ENCODE results near the gene HDAC4.

Gene HDAC4

GRCh38 chr2:239106314-239106908, 294.4 kb downstream of the HDAC4 start:
- Histone ChIP-seq H3K36me3 (ENCODE audit: insufficient read depth, low read length) (peaks cover 90% of the 10 kb centered on the region), H3K27me3 (ENCODE audit: control insufficient read depth in 1 of 2, insufficient read depth in 2 of 2, low read length in 2 of 2) (no peaks in the 10 kb centered on the region)

DNA sequence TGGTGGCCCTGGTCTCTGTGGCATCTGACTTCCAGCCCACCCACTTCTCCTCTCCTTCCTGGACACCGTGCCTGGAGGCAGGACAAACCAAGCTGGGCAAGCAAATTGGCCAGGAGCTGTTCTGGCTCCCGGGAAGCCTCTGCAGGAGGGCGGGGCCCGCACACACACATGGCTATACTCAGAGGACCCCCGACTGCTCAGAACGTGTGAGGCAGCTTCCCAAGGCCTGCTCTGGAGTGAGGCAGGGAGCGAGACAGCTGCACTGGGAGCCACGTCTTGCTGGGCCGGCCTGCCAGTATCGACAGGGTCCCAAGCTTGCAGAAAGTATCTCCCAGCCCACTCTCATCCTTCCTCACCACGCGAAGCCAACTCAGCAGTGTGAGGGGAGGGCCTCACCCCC, 295.6 kb downstream of the HDAC4 start:
- Histone ChIP-seq H3K27ac (ENCODE audit: low read depth, low read length) (no peak overlapping the region), H3K27me3 (ENCODE audit: control insufficient read depth in 1 of 2, insufficient read depth in 2 of 2, low read length in 2 of 2) (no peaks in the 10 kb centered on the region), H3K9me3 (ENCODE audit: low read length) (no peaks in the 10 kb centered on the region), H3K9ac (ENCODE audit: low read length) (no peak overlapping the region), H3K36me3 (ENCODE audit: insufficient read depth, low read length) (peaks cover 92% of the 10 kb centered on the region), H3K4me1 (ENCODE audit: insufficient read depth, low read length) (peaks cover 7% of the 10 kb centered on the region), H3K4me3 (ENCODE audit: low read depth in 1 of 2, low read length in 2 of 2) (no peak overlapping the region)

More at GRCh38 chr2:239106314-239106908, 294.4 kb downstream of the HDAC4 start:
- Histone ChIP-seq H3K9ac (ENCODE audit: low read length) (no peak overlapping the region), H3K27ac (ENCODE audit: low read depth, low read length) (no peak overlapping the region), H3K9me3 (ENCODE audit: low read length) (no peaks in the 10 kb centered on the region), H3K4me1 (ENCODE audit: insufficient read depth, low read length) (peaks cover 18% of the 10 kb centered on the region), H3K4me3 (ENCODE audit: low read depth in 1 of 2, low read length in 2 of 2) (no peak overlapping the region)

DNA sequence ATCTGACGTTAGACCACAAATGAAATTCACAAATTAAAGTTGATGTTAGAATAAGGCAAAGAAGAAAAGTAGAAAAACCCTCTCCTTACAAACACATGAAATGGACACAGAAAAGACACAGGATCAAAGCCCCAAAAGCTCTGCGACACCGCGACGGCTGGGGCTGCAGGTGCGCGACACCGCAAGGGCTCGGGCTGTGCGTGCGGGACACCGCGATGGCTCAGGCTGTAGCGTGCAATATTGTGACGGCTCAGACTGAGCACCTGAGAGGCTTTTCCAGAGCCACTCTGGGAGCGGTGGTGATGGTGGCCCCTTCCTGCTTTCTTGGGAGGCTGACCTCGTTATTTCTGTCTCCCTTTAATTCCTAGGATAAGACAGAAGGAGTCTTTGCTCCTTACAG, 296.0 kb downstream of the HDAC4 start:
- H3K4me1 ChIP-seq (ENCODE audit: insufficient read depth, low read length), result peaks cover 2% of the 10 kb centered on the region
- H3K27me3 ChIP-seq (ENCODE audit: control insufficient read depth in 1 of 2, insufficient read depth in 2 of 2, low read length in 2 of 2), result no peaks in the 10 kb centered on the region
- H3K9ac ChIP-seq (ENCODE audit: low read length), result no peak overlapping the region
- no peaks in the 10 kb centered on the region for H3K9me3 ChIP-seq (ENCODE audit: low read length)
- no peak overlapping the region for H3K27ac ChIP-seq (ENCODE audit: low read depth, low read length)
- H3K36me3 ChIP-seq (ENCODE audit: insufficient read depth, low read length), result peaks cover 92% of the 10 kb centered on the region
- no peak overlapping the region for H3K4me3 ChIP-seq (ENCODE audit: low read depth in 1 of 2, low read length in 2 of 2)

DNA sequence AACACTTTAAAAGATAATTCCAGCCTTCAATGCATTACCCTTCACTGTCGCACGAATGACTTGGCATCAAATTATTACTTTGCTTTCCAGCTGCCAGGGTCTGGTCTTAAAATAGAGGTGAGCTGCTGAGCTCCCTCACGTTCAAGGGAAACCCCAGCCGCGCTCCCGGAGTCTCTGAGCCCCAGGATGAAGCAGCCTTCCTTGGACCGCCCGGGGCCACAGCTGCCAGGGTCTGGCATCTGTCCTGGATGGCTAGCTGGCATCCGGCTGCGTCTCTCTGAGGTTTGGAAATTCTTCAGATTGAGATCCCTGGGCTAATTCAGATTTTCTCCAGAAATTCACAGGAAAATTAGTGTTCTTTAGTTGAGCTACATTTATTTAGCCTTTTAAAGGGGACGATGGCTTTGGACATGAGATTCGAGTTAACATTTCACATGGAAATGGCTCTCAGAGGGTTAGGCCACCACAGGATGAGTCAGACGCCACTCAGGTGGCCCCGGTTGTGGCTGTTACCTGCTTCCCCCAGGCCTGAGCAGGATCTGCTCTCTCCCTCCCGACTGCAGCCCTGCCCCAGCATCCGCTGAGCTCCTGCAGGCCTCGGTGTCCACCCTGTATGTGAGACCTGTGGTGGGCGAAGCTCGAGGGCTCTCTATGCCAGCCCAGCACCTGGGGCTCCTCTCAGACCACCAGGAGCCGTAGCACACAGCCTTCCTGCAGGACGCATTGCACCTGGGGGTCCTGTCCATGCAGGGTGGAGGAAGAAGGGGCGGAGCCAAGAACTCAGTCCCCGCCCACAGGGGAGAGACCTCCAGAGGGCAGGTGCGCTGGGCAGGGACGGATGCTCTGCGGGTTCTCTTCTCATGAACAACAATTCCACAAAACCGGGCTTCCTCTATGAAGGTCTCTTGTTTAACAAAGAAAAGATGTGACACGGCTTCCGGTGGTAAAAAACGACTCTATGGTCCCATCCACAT, 297.4 kb downstream of the HDAC4 start:
- peaks cover 91% of the 10 kb centered on the region for H3K36me3 ChIP-seq (ENCODE audit: insufficient read depth, low read length)
- H3K9ac ChIP-seq (ENCODE audit: low read length), result no peak overlapping the region
- H3K27ac ChIP-seq (ENCODE audit: low read depth, low read length), result no peak overlapping the region
- H3K4me1 ChIP-seq (ENCODE audit: insufficient read depth, low read length), result no peaks in the 10 kb centered on the region
- H3K9me3 ChIP-seq (ENCODE audit: low read length), result no peaks in the 10 kb centered on the region
- no peak overlapping the region for H3K4me3 ChIP-seq (ENCODE audit: low read depth in 1 of 2, low read length in 2 of 2)
- H3K27me3 ChIP-seq (ENCODE audit: control insufficient read depth in 1 of 2, insufficient read depth in 2 of 2, low read length in 2 of 2), result no peaks in the 10 kb centered on the region

DNA sequence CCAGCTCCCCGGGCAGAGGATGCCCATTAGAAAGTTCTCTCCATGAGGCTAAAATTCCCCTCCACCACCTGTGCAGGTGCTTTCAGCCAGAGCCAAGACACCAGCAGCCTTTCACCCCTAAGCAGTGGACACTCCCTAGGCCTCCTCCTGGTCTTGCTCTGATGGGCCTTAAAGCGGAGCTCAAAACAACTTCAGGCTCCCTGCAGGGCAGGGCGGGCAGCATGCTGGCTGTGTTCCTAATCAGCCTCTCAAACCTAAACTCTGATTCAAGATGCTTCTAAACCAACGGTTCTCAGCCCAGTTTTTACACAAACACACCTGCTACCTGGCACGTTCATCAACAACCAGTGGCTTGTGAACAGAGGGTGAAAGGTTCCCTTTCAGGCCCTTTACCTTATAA, 298.6 kb downstream of the HDAC4 start:
- Histone ChIP-seq H3K9me3 (ENCODE audit: low read length) (no peaks in the 10 kb centered on the region), H3K27me3 (ENCODE audit: control insufficient read depth in 1 of 2, insufficient read depth in 2 of 2, low read length in 2 of 2) (no peaks in the 10 kb centered on the region), H3K36me3 (ENCODE audit: insufficient read depth, low read length) (peaks cover 90% of the 10 kb centered on the region), H3K4me3 (ENCODE audit: low read depth in 1 of 2, low read length in 2 of 2) (no peak overlapping the region), H3K9ac (ENCODE audit: low read length) (no peak overlapping the region), H3K4me1 (ENCODE audit: insufficient read depth, low read length) (no peaks in the 10 kb centered on the region), H3K27ac (ENCODE audit: low read depth, low read length) (no peak overlapping the region)

GRCh38 chr2:239101807-239102206, 299.0 kb downstream of the HDAC4 start:
- Histone ChIP-seq H3K36me3 (ENCODE audit: insufficient read depth, low read length) (peaks cover 88% of the 10 kb centered on the region), H3K4me1 (ENCODE audit: insufficient read depth, low read length) (no peaks in the 10 kb centered on the region), H3K27me3 (ENCODE audit: control insufficient read depth in 1 of 2, insufficient read depth in 2 of 2, low read length in 2 of 2) (no peaks in the 10 kb centered on the region), H3K4me3 (ENCODE audit: low read depth in 1 of 2, low read length in 2 of 2) (no peak overlapping the region), H3K9ac (ENCODE audit: low read length) (no peak overlapping the region), H3K9me3 (ENCODE audit: low read length) (no peaks in the 10 kb centered on the region), H3K27ac (ENCODE audit: low read depth, low read length) (no peak overlapping the region)

DNA sequence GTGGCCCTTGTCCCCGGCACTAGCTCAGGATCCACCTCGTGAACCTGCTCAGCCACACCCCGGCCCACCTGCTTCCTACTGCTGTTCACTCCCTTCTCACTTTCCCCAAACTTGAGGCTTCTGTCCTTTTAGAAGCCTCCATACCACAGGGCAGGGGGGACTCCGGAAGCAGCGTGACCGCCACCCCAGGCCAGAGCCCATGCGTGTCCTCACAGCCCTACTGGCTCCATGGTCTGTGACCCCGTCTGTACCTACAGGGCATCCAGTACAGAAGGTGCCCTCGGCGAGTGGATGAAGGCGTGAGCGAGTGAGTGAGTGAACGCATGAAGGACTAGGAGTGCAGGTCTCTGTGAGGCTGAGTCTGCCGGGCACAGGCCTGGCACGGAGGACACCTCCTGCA, 299.7 kb downstream of the HDAC4 start:
- Histone ChIP-seq H3K36me3 (ENCODE audit: insufficient read depth, low read length) (peaks cover 80% of the 10 kb centered on the region), H3K27ac (ENCODE audit: low read depth, low read length) (no peak overlapping the region)

GRCh38 chr2:239099474-239099873, 301.3 kb downstream of the HDAC4 start:
- no peak overlapping the region for H3K9ac ChIP-seq (ENCODE audit: low read length)
- H3K4me1 ChIP-seq (ENCODE audit: insufficient read depth, low read length), result no peaks in the 10 kb centered on the region
- H3K36me3 ChIP-seq (ENCODE audit: insufficient read depth, low read length), result peaks cover 75% of the 10 kb centered on the region
- H3K9me3 ChIP-seq (ENCODE audit: low read length), result no peaks in the 10 kb centered on the region
- no peak overlapping the region for H3K4me3 ChIP-seq (ENCODE audit: low read depth in 1 of 2, low read length in 2 of 2)
- H3K27me3 ChIP-seq (ENCODE audit: control insufficient read depth in 1 of 2, insufficient read depth in 2 of 2, low read length in 2 of 2), result no peaks in the 10 kb centered on the region
- H3K27ac ChIP-seq (ENCODE audit: low read depth, low read length), result no peak overlapping the region

More for the DNA sequence above, 299.7 kb downstream of the HDAC4 start:
- H3K27me3 ChIP-seq (ENCODE audit: control insufficient read depth in 1 of 2, insufficient read depth in 2 of 2, low read length in 2 of 2), result no peaks in the 10 kb centered on the region
- H3K4me3 ChIP-seq (ENCODE audit: low read depth in 1 of 2, low read length in 2 of 2), result no peak overlapping the region
- H3K9me3 ChIP-seq (ENCODE audit: low read length), result no peaks in the 10 kb centered on the region
- H3K9ac ChIP-seq (ENCODE audit: low read length), result no peak overlapping the region
- no peaks in the 10 kb centered on the region for H3K4me1 ChIP-seq (ENCODE audit: insufficient read depth, low read length)

DNA sequence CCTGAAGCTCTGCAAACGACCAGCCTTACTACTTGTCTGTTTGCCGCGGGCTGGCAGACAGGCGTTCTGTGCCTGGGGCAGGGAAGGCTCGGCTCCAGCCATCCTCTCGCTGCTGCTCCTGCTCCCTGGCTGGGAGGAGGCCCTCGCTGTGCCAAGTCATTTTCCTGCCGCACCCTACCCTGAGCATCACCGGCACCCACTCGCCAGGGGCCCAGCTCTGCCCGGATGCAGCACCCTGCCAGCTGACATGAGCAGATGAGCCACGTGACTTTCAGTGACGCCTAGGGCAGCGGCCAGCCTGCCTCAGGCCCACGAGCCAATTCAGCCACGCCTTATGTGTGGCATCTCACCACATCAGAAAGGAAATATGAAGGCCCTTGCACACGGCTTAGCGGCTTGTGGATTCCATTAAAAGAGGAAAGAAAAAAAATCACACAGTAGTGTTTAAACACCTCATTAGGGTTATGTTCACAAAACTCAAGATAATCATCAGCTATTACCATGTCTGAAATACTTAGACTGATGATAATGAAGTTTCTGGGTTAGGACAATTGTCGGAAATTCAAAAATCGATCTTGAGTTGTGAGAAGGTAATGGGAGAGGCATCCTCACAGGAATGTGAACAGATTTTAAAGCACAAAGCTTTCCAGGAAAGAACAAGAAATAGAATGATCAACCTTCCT, 302.4 kb downstream of the HDAC4 start:
- Histone ChIP-seq H3K4me3 (ENCODE audit: low read depth in 1 of 2, low read length in 2 of 2) (no peak overlapping the region), H3K9me3 (ENCODE audit: low read length) (no peaks in the 10 kb centered on the region), H3K36me3 (ENCODE audit: insufficient read depth, low read length) (peaks cover 68% of the 10 kb centered on the region), H3K27ac (ENCODE audit: low read depth, low read length) (no peak overlapping the region), H3K4me1 (ENCODE audit: insufficient read depth, low read length) (no peaks in the 10 kb centered on the region), H3K9ac (ENCODE audit: low read length) (no peak overlapping the region), H3K27me3 (ENCODE audit: control insufficient read depth in 1 of 2, insufficient read depth in 2 of 2, low read length in 2 of 2) (no peaks in the 10 kb centered on the region)

DNA sequence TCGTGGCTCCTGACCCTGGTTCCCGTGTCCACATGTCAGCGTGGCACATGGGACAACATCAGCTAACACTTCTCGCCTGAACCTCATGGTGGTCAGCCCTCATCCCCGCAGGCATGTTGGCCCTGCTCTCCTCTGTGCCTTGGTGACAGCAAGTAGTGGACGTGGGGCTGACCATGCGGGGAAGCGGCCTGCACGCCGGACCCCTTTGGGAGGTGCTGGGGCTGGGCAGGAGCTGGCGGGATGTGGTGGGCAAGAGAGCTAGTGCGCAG, 303.5 kb downstream of the HDAC4 start:
- Histone ChIP-seq H3K9ac (ENCODE audit: low read length) (no peak overlapping the region), H3K27me3 (ENCODE audit: control insufficient read depth in 1 of 2, insufficient read depth in 2 of 2, low read length in 2 of 2) (no peaks in the 10 kb centered on the region), H3K36me3 (ENCODE audit: insufficient read depth, low read length) (peaks cover 63% of the 10 kb centered on the region), H3K4me1 (ENCODE audit: insufficient read depth, low read length) (no peaks in the 10 kb centered on the region), H3K4me3 (ENCODE audit: low read depth in 1 of 2, low read length in 2 of 2) (no peak overlapping the region), H3K9me3 (ENCODE audit: low read length) (no peaks in the 10 kb centered on the region), H3K27ac (ENCODE audit: low read depth, low read length) (no peak overlapping the region)

GRCh38 chr2:239096676-239097427, 304.0 kb downstream of the HDAC4 start:
- Histone ChIP-seq H3K27me3 (ENCODE audit: control insufficient read depth in 1 of 2, insufficient read depth in 2 of 2, low read length in 2 of 2) (no peaks in the 10 kb centered on the region), H3K9me3 (ENCODE audit: low read length) (no peaks in the 10 kb centered on the region), H3K9ac (ENCODE audit: low read length) (no peak overlapping the region), H3K4me1 (ENCODE audit: insufficient read depth, low read length) (no peaks in the 10 kb centered on the region), H3K4me3 (ENCODE audit: low read depth in 1 of 2, low read length in 2 of 2) (no peak overlapping the region), H3K36me3 (ENCODE audit: insufficient read depth, low read length) (peaks cover 64% of the 10 kb centered on the region), H3K27ac (ENCODE audit: low read depth, low read length) (no peak overlapping the region)
